ENCODE results near the gene DNM1. TPM values are rescaled to one million over a fixed set of nuclear protein-coding genes. Genes with fewer than 3 reads are reported as not detected.

DNM1 gene
- total RNA-seq, 4 donors from 2014 or later: 22.8 to 53.5 (median 44.5) TPM

DNA sequence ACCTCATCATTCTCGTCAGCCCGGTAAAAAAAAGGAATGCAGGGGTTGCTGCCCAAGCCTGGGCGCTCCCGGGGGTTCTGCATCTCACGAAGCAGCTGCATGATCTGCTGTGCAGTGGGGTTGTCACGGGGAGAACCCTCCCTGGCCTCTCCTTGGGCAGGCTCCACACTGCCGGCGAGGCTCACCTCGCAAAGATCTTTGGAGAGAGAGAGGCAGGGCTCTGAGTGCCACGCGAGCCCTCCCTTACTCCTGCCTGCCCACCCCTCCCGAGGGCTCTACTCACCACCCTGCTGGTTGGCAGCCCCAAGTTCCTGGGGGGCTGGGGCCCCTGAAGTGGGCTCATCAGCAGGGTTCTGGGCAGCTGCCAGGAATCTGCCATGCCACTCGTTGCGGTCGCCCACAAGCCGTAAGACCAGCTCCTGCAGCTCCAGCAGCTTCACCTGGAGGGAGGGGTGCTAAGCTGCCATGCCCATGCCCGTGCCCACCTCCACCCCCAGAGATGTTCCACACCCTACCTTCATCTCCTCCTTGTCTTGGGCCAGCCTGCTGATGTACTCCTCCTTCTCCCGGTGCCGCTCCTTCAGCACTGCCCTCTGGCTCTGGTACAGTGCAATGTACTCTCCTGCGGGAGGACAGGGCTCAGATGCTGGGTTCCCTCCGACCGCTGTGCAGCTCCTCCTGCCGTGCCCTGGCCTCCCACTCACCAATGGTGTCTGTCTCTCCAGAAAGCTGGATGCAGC lies 54.1 kb downstream of the DNM1 start:
- TF ChIP-seq, protein P1, sequence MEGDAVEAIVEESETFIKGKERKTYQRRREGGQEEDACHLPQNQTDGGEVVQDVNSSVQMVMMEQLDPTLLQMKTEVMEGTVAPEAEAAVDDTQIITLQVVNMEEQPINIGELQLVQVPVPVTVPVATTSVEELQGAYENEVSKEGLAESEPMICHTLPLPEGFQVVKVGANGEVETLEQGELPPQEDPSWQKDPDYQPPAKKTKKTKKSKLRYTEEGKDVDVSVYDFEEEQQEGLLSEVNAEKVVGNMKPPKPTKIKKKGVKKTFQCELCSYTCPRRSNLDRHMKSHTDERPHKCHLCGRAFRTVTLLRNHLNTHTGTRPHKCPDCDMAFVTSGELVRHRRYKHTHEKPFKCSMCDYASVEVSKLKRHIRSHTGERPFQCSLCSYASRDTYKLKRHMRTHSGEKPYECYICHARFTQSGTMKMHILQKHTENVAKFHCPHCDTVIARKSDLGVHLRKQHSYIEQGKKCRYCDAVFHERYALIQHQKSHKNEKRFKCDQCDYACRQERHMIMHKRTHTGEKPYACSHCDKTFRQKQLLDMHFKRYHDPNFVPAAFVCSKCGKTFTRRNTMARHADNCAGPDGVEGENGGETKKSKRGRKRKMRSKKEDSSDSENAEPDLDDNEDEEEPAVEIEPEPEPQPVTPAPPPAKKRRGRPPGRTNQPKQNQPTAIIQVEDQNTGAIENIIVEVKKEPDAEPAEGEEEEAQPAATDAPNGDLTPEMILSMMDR (IDR thresholded peaks at IDR 0.05; ENCODE audit: low read depth): no peak

DNA sequence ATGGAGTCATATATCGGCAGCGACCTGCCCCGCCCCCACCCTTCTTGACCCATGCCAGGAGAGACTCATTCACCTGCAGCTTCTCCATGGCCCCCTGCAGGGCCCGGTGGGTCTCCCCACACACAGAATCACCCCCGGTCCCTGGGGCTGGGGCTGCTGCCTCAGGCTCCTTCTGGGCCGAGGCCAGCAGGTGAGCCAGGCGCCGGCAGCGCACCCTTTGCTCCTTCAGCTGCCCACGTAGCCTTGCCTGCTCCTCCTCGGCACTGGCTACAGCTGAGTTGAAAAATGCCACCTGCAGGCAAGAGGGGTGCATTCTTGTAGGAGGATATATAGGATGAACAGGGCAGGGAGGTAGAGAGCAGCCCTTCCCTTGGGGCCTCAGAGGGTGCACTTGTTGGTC lies 54.7 kb downstream of the DNM1 start:
- TF ChIP-seq, protein P1 (IDR thresholded peaks at IDR 0.05; ENCODE audit: low read depth): no peak

DNA sequence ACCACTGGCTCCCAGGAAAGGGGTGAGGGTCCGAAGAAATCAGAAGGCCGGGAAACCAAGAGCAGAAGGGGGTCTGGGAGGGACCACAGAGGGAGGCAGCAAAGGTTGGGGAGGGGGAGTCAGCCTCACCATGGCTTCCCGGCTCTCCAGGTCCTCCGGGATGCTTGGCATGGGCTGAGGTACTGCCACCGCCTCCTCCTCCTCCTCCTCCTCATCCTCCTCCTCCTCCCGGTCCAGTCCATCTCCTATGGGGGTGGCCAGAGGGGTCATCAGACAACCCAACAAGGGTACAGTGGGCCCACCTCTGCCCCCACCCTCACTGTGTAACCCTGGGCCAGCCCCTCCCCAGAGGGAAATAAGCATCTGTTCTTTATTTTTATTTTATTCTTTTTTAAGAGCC lies 55.1 kb downstream of the DNM1 start:
- TF ChIP-seq, protein P1 (IDR thresholded peaks at IDR 0.05; ENCODE audit: low read depth): no peak

DNA sequence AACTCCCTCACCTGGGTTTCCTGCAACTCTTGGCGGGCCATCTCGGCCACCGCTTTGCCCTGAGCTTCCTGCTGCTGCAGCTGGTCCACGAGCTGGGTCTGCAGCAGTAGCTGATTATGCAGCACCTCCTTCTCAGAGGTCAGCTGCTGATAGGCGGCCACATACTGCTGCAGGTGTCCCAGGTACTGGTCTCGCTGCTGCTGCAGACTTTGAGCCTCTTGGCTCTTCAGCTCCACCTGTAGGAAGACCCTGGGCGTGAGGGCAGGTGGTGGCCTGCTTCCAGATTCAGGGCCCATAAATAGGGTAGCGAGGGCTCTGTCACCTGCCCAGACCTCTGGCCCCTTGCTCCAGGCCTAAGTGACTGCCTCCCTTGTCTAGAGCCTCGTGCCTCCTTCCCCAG lies 56.0 kb downstream of the DNM1 start:
- TF ChIP-seq, protein P1 (IDR thresholded peaks at IDR 0.05; ENCODE audit: low read depth): no peak

DNA sequence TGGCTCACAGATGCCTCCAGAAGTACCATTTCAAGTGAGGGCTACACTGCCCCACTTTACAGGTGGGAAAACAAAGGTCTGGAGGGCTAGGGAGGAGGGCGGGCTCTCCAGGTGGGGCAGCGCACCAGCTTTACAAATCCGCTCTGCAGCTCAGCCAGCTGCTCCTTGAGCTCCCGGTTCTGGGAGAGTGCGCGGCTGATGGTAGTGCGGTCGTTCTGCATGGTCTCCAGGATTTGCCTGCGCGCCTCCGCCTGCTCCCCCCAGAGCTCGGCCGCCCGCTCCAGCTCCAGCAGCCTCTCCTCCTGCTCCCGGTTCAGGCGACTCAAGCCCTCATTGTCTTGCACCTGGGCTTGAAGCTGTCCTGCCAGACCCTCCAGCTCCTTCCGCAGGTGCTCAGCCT lies 57.2 kb downstream of the DNM1 start:
- TF ChIP-seq, protein P1 (IDR thresholded peaks at IDR 0.05; ENCODE audit: low read depth): no peak

DNA sequence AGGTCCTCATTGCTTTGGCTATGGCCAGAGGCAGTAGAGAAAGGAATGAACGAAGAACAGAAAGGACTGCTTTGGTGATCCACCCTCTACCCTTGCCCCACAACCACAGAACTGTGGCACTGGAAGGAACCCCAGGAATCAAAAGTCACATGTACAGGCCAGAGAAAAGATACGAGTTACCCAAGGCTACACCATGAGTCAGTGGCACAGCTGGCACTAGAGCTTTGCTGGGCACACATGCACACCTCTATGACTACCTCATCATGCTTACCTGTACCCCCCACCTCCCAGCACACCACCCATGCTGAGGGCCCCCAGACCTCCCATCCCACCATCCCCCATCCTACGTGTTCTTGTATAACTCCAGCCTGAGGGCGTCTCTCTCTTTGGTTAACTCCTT lies 59.5 kb downstream of the DNM1 start:
- TF ChIP-seq, protein P1 (IDR thresholded peaks at IDR 0.05; ENCODE audit: low read depth): no peak

DNA sequence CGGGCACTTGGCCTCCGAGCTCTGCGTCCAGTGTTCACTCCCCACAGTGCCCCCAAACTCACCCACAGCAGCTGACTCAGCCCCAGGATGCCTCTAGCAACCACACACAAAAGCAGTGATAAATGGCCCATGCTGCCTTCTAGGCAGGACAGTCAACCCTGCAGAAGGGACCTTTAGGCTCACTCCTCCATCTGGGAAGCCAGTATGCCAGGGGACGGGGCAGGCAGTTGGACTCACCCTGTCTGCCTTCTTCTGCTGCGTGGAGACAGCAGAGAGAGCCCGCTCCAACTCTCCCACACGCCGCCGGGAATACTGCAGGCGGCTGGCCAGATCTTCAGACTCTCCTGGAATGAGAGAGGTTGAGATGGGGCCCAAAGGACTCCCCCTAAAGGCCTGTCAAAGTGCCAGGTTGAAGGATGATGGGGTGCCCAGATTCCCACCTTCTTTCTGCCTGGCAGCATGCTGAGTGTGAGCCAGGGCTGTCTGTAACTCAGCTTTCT lies 62.2 kb downstream of the DNM1 start:
- TF ChIP-seq, protein P1 (IDR thresholded peaks at IDR 0.05; ENCODE audit: low read depth): no peak
